IMR-90 (cell line): ENCODE data around the gene ZFP36L1. TPM values are rescaled to one million over a fixed set of nuclear protein-coding genes. Genes with fewer than 3 reads are reported as not detected.

Source experiments
- ATAC-seq: fragments of 200-7000 bp; cut with Tn5 transposase; 2 replicates; pipeline ENCODE4 v1.9.1; 2020; ENCODE audit warnings: low read depth, mild to moderate bottlenecking, moderate library complexity
- BruUV-seq: library from RNA; stranded (reverse); fragments of 400-500 nt; replicated peaks from 2 replicates; lab custom pipeline; 2021; lab: Mats Ljungman, UMichigan
- CTCF ChIA-PET: fragments of 300-600 bp; formaldehyde crosslinking; extraction: SDS; loops from one replicate; lab custom pipeline; 2021; ENCODE audit warnings: antibody characterized with exemption; lab: Yijun Ruan, JAX
- POLR2A ChIA-PET: fragments of 300-600 bp; sonication (Branson Sonifier 250); formaldehyde crosslinking; loops from one replicate; lab custom pipeline; 2022; ENCODE audit warnings: antibody characterized with exemption; ENCODE audit not compliant: unreplicated experiment; lab: Charles Lee
- DNase-seq: peaks from one replicate; pipeline ENCODE4 v3.0.0; 2013
- H2AFZ ChIP-seq: replicated peaks from 2 replicates; pipeline ENCODE3; 2013; ENCODE audit warnings: low read length, mild to moderate bottlenecking; ENCODE audit not compliant: poor library complexity
- H2AK5ac ChIP-seq: 2 replicates; pipeline ENCODE4 v1.6.1; 2013; ENCODE audit warnings: low read depth, low read length, inconsistent platforms
- H2AK9ac ChIP-seq: replicated peaks from 2 replicates; pipeline ENCODE3; 2013; ENCODE audit warnings: mild to moderate bottlenecking, low read depth, low read length, moderate library complexity; ENCODE audit not compliant: poor library complexity
- H2BK120ac ChIP-seq: 2 replicates; pipeline ENCODE4 v1.6.1; 2013; ENCODE audit warnings: low read depth, low read length, inconsistent platforms
- H2BK15ac ChIP-seq: 3 replicates; pipeline ENCODE4 v1.6.1; 2013; ENCODE audit warnings: low read depth, low read length, inconsistent platforms
- H2BK20ac ChIP-seq: 2 replicates; pipeline ENCODE4 v1.6.1; 2013; ENCODE audit warnings: low read depth, mild to moderate bottlenecking, inconsistent platforms, low read length, moderate library complexity
- H2BK5ac ChIP-seq: 2 replicates; pipeline ENCODE4 v1.6.1; 2013; ENCODE audit warnings: mild to moderate bottlenecking, low read depth, low read length, inconsistent platforms; ENCODE audit not compliant: poor library complexity, severe bottlenecking
- H3K14ac ChIP-seq: replicated peaks from 2 replicates; pipeline ENCODE4 v1.6.1; 2013; ENCODE audit warnings: low read depth, low read length, inconsistent platforms
- H3K18ac ChIP-seq: 2 replicates; pipeline ENCODE4 v1.6.1; 2013; ENCODE audit warnings: low read depth, low read length, control low read depth
- H3K23ac ChIP-seq: 2 replicates; pipeline ENCODE4 v1.6.1; 2013; ENCODE audit warnings: low read depth, low read length, inconsistent platforms
- H3K27ac ChIP-seq: 2 replicates; pipeline ENCODE4 v1.5.1; 2013; ENCODE audit warnings: mild to moderate bottlenecking, control low read depth, low read length; ENCODE audit not compliant: insufficient read depth
- H3K27me3 ChIP-seq: 2 replicates; pipeline ENCODE4 v1.6.1; 2013; ENCODE audit warnings: low read length; ENCODE audit not compliant: control insufficient read depth, insufficient read depth
- H3K36me3 ChIP-seq: 2 replicates; pipeline ENCODE4 v1.6.1; 2013; ENCODE audit warnings: low read length, mixed read lengths; ENCODE audit not compliant: control insufficient read depth, insufficient read depth
- H3K4ac ChIP-seq: 2 replicates; pipeline ENCODE4 v1.6.1; 2013; ENCODE audit warnings: low read depth, low read length, inconsistent platforms
- H3K4me1 ChIP-seq: 2 replicates; pipeline ENCODE4 v1.6.1; 2013; ENCODE audit warnings: low read length, mixed read lengths; ENCODE audit not compliant: control insufficient read depth, insufficient read depth
- H3K4me2 ChIP-seq: 2 replicates; pipeline ENCODE4 v1.6.1; 2013; ENCODE audit warnings: low read depth, mild to moderate bottlenecking, control low read depth, low read length, moderate library complexity
- H3K4me3 ChIP-seq: 2 replicates; pipeline ENCODE4 v1.5.1; 2013; ENCODE audit warnings: low read depth, mild to moderate bottlenecking, control low read depth, low read length, moderate library complexity; ENCODE audit not compliant: insufficient read depth
- H3K56ac ChIP-seq: 2 replicates; pipeline ENCODE4 v1.6.1; 2013; ENCODE audit warnings: low read length, inconsistent platforms; ENCODE audit not compliant: insufficient read depth; ENCODE audit errors: extremely low read depth
- H3K79me1 ChIP-seq, 2 experiments: 2 replicates each; pipeline ENCODE4 v1.6.1; 2013; ENCODE audit warnings: low read length in 2 of 2, inconsistent platforms in 1 of 2, low read depth in 1 of 2
- H3K9ac ChIP-seq: 2 replicates; pipeline ENCODE4 v1.6.1; 2013; ENCODE audit warnings: low read depth, low read length, control low read depth
- H3K9me1 ChIP-seq: 2 replicates; pipeline ENCODE4 v1.6.1; 2013; ENCODE audit warnings: low read length, inconsistent platforms; ENCODE audit not compliant: insufficient read depth
- H3K9me3 ChIP-seq: 2 replicates; pipeline ENCODE4 v1.6.1; 2013; ENCODE audit warnings: low read length; ENCODE audit not compliant: control insufficient read depth, insufficient read depth
- H4K20me1 ChIP-seq: 2 replicates; pipeline ENCODE4 v1.6.1; 2013; ENCODE audit warnings: low read length, inconsistent platforms; ENCODE audit not compliant: insufficient read depth
- H4K5ac ChIP-seq: 2 replicates; pipeline ENCODE4 v1.6.1; 2013; ENCODE audit warnings: mild to moderate bottlenecking, low read depth, low read length, control low read depth
- H4K8ac ChIP-seq, 2 experiments: 2 replicates each; pipeline ENCODE4 v1.6.1; 2013; ENCODE audit warnings: low read depth in 2 of 2, low read length in 2 of 2, control low read depth in 1 of 2, inconsistent platforms in 1 of 2
- H4K91ac ChIP-seq: 2 replicates; pipeline ENCODE4 v1.6.1; 2013; ENCODE audit warnings: low read depth, low read length, inconsistent platforms; ENCODE audit not compliant: insufficient read depth
- ELK1 ChIP-seq: fragments of 150-350 bp; IDR thresholded peaks from 2 replicates; pipeline ENCODE4 v1.6.1; 2016; ENCODE audit warnings: low read depth, mild to moderate bottlenecking, low read length, moderate library complexity, borderline replicate concordance
- MAFK ChIP-seq: IDR thresholded peaks from 2 replicates; pipeline ENCODE4 v1.6.1; 2012; ENCODE audit warnings: low read depth, low read length, improper control_type of control experiment
- MAZ ChIP-seq: IDR thresholded peaks from 2 replicates; pipeline ENCODE4 v1.6.1; 2012; ENCODE audit warnings: low read depth, mild to moderate bottlenecking, low read length, improper control_type of control experiment, moderate library complexity, borderline replicate concordance
- MXI1 ChIP-seq: IDR thresholded peaks from 2 replicates; pipeline ENCODE4 v1.6.1; 2012; ENCODE audit warnings: low read depth, mild to moderate bottlenecking, low read length, moderate library complexity, borderline replicate concordance
- NFE2L2 ChIP-seq: fragments of 150-350 bp; IDR thresholded peaks from 2 replicates; pipeline ENCODE4 v1.6.1; 2016; ENCODE audit warnings: low read depth, mild to moderate bottlenecking, low read length
- RAD21 ChIP-seq: IDR thresholded peaks from 2 replicates; pipeline ENCODE4 v1.6.1; 2012; ENCODE audit warnings: low read length, improper control_type of control experiment
- USF2 ChIP-seq: fragments of 150-350 bp; IDR thresholded peaks from 2 replicates; pipeline ENCODE4 v1.6.1; 2017; ENCODE audit warnings: mild to moderate bottlenecking, antibody characterized with exemption, low read length, low read depth
- WGBS, 2 experiments: methylation state at CpG; one replicate each; pipeline versions ENCODE4 v1.1.5 to v1.1.7; 2013; ENCODE audit warnings: missing lambda C conversion rate in 2 of 2; ENCODE audit not compliant: insufficient read length in 1 of 2; ENCODE audit errors: extremely low coverage in 2 of 2; 5-methylcytosine and 5-hydroxymethylcytosine counted together
- dilution Hi-C: fragments of 300-500 bp; cut with HindIII; formaldehyde crosslinking; loops from one replicate; pipeline ENCODE4 v1.14.3; 2018; ENCODE audit warnings: low sequenced_read_pairs; ENCODE audit not compliant: unreplicated experiment
- in situ Hi-C: fragments of 300-500 bp; cut with MboI; formaldehyde crosslinking; loops from 3 replicates; pipeline ENCODE4 v1.14.3; 2019; ENCODE audit warnings: low sequenced_read_pairs, inconsistent platforms, mixed read lengths
- intact Hi-C: fragments of 100-400 bp; cut with micrococcal nuclease; formaldehyde crosslinking; loops from 2 replicates; pipeline ENCODE4 v1.10.0; 2022
- polyA plus RNA-seq, 3 experiments: library from polyadenylated mRNA; depleted of rRNA; stranded (reverse); fragments of >200 nt; gene quantifications; 2 replicates each; pipeline ENCODE4 v1.2.3, GENCODE V29; 2012; ENCODE audit warnings: low replicate concordance in 1 of 3
- total RNA-seq: library from RNA; depleted of rRNA; stranded (reverse); fragments of >200 nt; gene quantifications from 2 replicates; pipeline ENCODE4 v1.2.3, GENCODE V29; 2012

The ZFP36L1 gene
- total and polyA plus RNA-seq, 2 of the 4 experiments (the other 2 are of a cell fraction) = 6.5 to 140 TPM

GRCh38 chr14:68788275-68788995 is 4.4 kb downstream of the ZFP36L1 start:
- Histone ChIP-seq H2AK9ac (no peak overlapping the region), H2BK20ac (no peak overlapping the region), H3K79me1 (peaks cover 0 to 33% of the 10 kb centered on the region in 2 experiments; a peak in 2 of 4 replicates), H3K4me1 (no peaks in the 10 kb centered on the region; the same call in 1 of the 2 replicates), H3K9me3 (no peaks in the 10 kb centered on the region), H2BK15ac (no peak overlapping the region), H3K4me2 (peak overlapping the region; percentile 83; the same call in 1 of the 2 replicates), H4K5ac (no peak overlapping the region), H3K27me3 (no peaks in the 10 kb centered on the region), H3K56ac (peak overlapping the region; percentile 51; the same call in 1 of the 2 replicates), H3K9ac (peak overlapping the region; percentile 65), H4K8ac (peak overlapping the region in 1 of 2 experiments; percentile 65; a peak in 2 of 4 replicates), H3K9me1 (peaks cover 19% of the 10 kb centered on the region; the same call in 1 of the 2 replicates), H3K23ac (peak overlapping the region; percentile 67), H3K4me3 (peak overlapping the region; percentile 97; the same call in 1 of the 2 replicates), H3K4ac (no peak overlapping the region), H2AFZ (no peak overlapping the region), H3K14ac (peak overlapping the region; percentile 77), H3K27ac (peak overlapping the region; percentile 44; the same call in 1 of the 2 replicates), H2AK5ac (0 out of 2 replicates have a peak overlapping the region, but pooled peaks have one; percentile 34), H3K36me3 (peaks cover 35% of the 10 kb centered on the region), H2BK120ac (no peak overlapping the region), H4K91ac (peak overlapping the region; percentile 68; the same call in 1 of the 2 replicates), H3K18ac (peak overlapping the region; percentile 22; the same call in 1 of the 2 replicates), H4K20me1 (peaks cover 68% of the 10 kb centered on the region), H2BK5ac (peak overlapping the region; percentile 19)
- intact Hi-C loops = loop anchor here (2.0 to 5.0 kb wide), 3 partner anchors 191 to 844 kb away; no protein-coding TSS in a partner anchor
- dilution Hi-C loops = no loop called here
- DNase-seq = no peak
- no peak for ATAC-seq
- TF ChIP-seq MAFK (no peak), MAZ (no peak), MXI1 (no peak), USF2 (no peak), RAD21 (no peak), NFE2L2 (no peak), ELK1 (no peak)
- in situ Hi-C loops = loop anchor here (10.0 kb wide), 1 partner anchor 124 kb away; no protein-coding TSS in a partner anchor
- no CpG with 5 or more reads among the region's 10 CpGs for WGBS, 2 experiments
- TSS peak; percentile 24 for BruUV-seq
- CTCF ChIA-PET = interaction anchor here (0.6 to 1.7 kb wide), 12 partner anchors 10 to 855 kb away, joined by 3 to 6 read pairs (median 4); no protein-coding TSS in a partner anchor
- POLR2A ChIA-PET = interaction anchor here (0.6 to 3.5 kb wide), 16 partner anchors 7 to 907 kb away, joined by 3 to 50 read pairs (median 4); no protein-coding TSS in a partner anchor
